SKM-1 (cell line): Measurements from ENCODE around the gene GLO1.

Experiments
- DNase-seq: peaks from one replicate; lab custom pipeline; 2025; ENCODE audit not compliant: unreplicated experiment; lab: John Stamatoyannopoulos, UW

The GLO1 gene

DNA sequence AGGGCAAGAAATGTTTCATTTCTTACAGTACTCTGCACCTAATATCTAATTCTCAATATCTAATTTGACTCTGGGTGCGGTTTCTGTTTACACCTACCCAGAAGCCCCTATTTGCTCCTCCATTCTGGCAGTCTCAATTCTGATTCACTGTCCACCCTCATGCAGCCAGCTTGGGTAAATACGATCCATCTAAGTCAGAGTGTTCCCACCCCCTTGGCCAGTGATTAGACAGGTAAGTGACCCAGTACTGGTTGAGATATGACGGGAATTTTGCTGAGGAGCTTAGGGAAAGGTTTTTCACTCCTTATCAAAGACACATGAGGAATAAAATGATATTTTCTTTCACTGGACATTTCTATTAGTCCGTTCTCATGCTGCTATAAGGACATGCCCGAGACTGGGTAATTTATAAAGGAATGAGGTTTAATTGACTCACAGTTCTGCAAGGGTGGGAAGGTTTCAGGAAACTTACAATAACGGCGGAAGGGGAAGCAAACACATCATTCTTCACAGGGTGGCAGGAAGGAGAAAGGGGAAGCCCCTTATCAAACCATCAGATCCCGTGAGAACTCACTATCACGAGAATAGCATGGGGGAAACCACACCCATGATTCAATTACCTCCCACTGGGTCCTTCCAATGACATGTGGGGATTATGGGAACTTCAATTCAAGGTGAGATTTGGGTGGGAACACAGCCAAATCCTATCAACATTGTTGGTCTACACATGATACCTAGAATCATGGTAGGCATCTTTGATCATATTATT, 29.4 kb downstream of the GLO1 start:
- DNase-seq: peak; percentile 8

DNA sequence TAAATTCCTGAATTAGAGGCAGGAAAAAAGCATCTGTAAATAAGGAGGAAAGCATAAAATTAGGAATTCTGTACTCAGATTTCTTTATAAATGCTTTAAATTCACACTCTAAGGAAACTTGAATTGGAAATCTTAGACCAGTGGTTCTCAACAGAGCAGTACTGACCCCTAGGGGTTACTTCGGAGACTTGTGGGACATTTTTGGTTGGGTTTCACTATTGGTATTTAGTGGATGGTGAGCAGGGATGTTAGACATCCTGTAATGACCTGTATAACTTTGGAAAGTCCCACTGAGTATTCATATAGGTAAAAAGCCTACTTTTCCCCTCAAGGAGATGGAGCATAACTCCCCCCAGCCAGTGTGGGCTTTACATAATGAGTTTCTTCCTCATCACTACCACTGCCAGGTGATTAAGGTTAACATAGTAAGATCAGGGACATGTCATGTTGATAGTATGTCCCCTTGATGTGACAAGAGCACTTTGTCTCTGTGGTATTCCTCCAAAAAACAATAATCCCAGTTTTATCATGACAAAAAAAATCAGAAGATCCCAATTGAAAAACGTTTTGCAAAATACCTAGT, 31.0 kb downstream of the GLO1 start:
- DNase-seq: peak; percentile 43

DNA sequence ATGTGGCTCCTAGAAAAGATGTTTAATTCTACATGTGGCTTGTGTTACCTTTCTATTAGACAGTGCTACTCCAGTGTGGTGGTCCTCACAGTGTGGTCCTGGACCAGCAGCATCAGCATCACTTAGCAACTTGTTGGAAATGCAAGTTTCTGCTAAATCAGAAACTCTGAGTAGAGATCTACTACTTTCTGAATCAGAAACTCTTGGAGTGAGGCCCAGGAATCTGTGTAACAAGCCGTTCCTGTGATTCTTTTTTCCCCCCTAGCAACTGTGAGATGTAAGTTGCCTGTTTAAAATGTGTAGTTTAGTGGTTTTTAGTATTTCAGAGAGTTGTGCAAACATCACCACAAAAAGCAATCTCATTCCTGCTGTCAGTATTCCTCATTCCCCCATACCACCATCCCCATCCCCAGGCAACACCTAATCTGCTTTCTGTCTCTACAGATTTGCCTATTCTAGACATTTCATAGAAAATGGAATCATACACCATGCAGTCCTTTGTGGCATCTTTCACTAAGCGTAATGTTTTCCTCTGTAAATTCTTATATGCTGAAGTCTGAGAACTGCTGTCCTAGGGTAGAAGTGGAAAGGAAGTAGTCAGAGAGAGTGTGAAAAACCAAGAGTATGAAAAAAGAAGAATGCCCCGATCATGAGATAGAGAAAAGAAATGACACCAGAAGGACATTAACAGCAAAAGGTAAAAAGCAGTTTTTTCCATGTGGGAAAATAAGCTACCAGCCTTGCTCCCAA, 44.4 kb downstream of the GLO1 start:
- DNase-seq: no peak

DNA sequence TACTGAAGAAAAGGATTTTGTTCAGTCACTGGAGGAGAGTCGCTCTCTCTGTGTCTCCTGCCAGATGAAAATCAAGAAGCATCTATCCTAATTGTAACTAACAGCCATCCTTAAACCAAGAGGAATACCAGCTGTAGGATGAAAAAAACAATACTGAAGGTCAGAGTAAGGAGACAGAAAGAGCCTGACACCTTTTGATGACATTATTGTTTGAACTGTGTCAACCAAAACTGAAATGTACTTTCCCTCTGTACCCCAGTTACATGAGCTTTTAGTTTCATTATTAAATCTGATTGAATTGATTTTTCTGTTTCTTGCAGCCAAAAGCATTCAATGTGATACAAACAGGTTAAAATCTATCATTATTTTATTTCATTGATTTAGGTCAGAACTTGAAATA, 46.0 kb downstream of the GLO1 start:
- no peak for DNase-seq

DNA sequence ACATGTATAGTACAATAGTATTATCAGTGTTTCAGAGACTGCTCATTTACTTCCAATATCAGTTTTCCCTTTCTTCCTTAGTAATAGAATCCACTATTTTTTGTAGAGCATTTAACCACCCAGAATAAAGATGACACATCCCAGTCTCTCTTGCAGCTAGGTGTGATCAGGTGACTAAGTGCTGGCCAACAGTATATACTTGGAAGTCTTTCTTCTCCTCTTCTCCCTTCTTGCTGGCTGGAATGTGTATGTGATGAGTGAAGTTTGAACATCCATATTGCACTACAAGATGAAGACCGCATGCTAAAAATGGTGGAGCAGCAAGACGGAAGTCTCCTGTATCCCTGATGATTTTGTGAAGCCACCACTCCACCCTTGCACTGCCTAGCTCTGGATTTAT, 48.7 kb downstream of the GLO1 start:
- no peak for DNase-seq

DNA sequence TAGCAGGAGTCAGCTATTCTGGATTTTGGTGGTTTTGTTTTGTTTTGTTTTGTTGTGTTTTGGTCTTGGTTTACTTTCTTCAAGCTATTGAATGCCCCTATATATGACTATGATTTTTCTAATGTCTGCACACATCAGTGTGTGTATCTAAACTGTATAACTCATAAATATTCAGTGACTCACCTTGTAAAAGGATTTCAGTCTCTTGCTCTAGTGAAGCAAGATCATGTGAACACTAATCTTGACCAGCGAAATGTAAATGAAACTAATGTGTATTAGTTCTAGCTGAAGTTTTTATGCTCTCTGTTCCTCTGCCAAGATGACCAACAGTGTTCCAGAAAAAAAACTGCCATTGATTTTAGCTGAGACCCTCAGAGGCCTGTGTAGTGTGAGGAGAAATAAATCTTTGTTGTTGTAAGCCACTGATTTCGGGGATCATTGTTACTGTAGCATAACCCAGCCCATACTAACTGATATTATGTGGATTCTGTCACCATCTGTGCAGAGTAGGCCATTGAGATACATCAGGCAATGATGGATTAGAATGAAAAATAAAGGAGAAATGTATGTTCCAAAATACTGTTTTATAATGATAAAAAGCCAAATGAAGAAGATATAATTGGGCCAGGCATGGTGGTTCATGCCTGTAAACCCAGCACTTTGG, 51.7 kb downstream of the GLO1 start:
- no peak for DNase-seq

DNA sequence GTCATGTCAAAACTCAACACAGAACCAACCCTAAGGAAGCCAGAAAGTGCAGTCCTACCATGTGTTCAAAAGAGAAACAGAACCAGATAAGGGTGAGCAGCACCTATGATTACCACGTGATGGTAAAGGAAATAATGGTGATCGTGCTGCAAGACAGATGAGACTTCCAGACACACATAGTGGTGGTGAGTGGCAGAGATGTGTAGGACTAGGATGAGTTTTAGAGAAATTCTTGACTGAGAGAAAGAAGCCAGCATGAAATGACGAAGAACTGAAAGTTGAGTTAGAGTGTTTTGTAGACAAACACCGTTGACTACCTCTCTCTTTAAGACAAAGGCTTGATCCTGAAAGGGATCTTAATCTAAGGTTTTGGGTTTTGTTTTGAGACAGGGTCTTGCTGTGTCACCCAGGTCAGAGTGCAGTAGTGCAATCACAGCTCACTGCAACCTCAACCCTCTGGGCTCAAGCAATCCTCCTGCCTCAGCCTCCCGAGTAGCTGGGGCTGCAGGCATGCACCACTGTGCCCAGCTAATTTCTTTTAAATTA, 52.7 kb downstream of the GLO1 start:
- DNase-seq: no peak

DNA sequence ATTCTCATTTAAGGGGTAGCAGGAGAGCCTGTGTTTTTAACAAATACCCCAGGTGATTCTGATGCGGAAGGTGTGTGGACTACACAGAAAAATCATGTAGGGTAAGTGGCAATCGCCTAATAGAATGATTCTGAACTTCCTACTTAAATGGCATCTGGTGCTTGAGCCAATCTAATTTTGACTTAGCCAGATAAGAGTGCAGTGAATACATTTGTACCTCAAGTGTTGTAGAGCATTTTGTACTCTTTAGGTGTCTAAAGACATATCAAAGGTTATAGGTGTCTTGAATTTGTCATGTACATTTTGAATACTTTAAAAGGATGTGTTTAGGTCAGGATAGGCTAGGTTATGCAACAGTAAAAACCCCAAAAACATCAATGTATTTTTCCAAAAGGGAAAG, 53.2 kb downstream of the GLO1 start:
- no peak for DNase-seq

DNA sequence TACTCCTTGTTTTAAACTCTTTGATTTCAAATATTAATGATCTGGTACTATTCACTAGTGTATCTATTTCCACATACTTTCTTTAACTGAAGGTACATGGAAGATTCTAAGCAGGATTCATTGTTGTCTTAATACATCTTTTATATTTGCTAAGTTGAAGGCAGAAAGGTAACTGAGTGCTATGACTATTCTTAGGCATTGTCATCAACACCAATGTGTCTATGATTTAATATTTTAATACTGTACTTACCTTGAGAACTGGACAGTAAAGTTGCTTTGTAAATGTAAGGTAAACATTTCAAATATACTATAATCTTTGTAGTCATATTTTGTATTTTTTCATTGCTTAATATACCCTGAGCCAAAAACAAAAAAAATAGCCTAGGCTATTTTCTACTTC, 54.3 kb downstream of the GLO1 start:
- DNase-seq: no peak

DNA sequence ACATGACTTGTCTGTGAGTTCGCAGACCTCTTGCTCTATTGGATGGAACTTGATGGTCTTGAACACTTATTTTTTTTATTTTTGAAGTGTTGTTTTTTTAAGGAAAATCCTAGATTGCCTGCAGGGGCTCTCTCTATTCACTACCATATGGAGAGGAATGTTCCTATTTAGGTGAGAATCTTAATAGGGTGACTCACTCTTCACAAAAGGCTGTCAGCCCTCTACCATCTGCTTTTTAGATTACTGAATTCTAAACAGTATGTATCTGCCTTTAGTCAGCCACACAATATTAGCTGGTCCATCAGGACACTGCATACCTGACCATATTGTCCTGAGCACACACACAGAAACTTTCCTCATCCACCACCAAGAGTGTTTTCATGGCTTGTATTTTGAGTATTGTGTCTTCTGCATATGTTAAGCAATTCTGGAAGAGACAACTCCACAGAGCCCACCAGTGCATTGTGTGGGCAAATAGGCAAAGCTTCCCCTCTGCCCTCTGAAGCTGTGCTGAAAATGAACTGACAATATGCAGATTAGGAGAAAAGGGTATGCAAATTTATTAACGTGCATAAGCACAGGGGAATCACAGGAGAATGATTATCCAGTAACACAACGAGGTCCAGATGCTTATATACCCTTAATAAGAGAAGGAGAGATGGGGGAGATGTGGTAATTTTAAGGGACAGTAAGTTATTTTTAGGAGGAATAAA, 56.6 kb downstream of the GLO1 start:
- DNase-seq: no peak

DNA sequence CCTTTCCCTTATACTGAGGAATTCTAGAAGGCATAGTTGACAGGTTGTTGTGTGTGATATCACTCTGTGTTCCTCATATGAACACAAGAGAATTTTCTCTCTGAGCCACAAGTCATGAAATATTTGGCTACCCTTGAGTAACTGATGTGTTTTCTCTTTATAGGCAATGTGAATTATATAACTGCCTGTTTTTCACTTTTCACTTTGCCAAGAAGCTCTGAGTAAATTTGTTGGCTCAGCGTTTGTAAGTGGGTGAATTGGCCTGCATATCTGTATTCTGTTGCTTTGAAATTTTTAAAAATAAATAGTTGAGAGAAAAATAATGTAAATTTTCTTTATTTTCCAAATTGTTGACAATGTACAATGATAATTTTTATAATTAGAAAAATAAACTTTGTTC, 58.0 kb downstream of the GLO1 start:
- no peak for DNase-seq

DNA sequence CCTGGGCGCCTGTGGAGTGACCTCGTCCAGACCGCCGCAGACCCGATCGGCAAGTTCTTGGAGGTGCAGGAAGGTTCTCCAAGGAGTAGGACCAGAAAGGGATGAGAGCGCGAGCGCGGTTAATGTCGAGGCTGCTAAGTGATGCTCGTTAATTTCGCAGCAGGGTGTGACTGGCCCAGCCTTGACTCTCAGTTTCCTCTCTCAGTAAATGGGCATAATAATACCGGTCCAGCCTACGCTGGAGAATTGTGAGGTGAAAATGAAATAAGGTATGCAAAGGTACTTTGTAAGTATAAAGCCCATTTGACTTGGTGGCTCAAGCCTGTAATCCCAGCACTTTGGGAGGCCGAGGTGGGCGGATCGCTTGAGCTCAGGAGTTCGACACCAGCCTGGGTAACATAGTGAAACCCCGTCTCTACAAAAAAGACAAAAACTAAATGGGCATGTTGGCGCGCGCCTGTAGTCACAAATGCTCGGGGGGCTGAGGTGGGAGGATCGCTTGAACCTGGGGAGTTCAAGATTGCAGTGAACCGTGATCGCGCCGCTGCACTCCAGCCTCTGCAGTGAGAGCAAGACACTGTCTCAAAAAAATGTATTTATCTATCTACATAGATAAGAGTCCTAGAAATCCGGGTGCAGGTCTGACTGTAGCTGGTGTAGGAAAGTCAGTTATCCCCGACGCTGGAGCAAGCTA, 62.6 kb downstream of the GLO1 start:
- no peak for DNase-seq

DNA sequence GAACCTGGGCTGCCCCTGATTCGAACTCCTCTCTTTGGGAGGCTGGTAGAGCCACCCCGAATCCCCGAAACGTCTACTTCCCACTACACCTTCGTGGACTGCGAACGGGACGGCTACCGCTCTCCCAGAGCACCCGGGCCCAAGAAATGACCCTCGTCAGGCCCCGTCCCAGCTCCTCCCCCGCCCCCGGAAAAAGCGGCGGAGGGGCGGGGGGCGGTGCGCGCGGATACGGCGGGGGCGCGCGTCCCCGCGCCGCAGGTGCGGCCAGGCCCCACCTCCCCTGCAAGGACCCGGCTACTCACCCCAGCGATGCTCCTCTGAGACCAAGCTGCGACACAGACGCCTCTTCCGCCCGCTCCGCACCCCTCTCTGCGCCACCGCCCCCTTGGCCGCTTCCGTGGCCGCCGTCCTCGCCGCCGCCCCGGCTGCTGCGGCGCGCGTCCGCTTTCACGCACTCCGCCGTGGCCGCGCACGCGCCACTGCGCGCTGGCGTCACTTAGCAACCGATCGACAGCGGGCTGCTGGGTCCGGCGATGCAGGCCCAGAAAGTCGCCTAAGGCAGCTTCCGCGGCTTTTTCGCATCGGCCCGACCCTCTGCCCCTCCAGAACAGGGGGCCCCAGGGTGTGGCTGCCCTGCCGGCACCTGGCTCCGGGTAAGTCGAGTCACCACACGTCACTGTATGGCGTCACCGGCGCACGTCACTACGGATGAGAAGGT, 63.3 kb downstream of the GLO1 start, which contains the start of gene BTBD9:
Gene BTBD9, minus strand, starts transcription at position 432 of the 718 bp plus-strand sequence.
- DNase-seq: peak; percentile 49

DNA sequence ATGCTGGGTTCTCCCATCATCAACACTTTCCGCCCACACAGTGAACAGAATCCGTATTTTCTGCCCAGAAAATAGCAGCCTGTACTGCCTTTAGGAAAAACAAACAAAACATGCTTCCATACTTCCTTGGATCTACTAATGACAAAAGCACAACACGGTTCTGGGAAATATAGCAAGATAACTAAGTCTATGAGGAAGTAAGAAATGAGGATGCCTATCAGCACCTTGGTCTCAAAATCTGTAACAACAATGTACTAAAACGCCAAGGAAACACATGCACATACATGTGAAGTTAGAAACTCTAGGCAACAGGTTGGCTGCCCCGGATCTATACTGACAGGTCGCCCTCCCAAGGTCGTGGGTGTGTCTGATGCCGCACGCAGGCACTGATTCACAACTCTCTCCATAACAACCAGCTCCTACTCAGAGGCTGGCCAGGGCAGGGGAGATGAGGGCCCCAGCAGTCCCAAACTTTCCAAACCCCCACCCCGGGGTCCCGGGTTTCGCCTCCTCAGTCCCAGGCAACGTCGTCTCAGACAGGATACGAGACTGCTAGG, 63.9 kb downstream of the GLO1 start:
- DNase-seq: no peak

DNA sequence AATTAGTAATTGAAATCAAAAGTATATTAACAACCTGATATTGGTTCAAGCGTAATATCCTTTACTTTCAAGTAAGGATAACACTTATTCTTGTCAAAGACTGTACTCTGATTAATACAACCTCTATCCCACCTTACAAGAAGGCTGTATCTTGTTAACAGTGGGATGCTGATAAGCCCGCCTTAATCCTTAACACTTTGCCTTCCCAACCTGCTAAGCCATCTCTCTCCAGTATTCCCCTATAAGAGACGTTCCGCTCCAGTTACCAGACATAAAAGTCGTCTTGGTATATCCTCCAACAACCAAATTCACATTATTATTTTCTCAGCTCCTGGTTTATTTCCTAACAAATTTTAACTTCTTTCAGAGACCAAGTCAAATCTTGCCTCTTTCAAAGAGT, 65.2 kb downstream of the GLO1 start:
- no peak for DNase-seq

DNA sequence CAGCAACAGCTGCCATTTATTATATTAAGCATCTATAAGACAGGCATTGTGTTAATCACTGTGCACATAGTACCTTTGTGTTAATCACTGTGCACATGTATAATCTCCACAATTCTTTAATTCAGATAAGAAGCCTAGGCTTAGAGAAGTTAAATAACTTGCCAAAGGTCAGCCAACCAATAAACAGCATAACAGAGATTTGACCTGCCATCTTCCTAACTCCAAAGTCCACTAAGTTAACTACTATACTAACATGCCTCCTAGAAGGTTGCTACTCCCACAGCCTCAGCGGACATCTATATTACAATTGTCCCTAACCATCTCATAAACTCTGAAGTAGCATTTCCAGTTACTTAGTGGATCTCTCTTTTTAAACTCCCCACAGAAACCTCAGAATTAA, 66.9 kb downstream of the GLO1 start:
- DNase-seq: no peak

DNA sequence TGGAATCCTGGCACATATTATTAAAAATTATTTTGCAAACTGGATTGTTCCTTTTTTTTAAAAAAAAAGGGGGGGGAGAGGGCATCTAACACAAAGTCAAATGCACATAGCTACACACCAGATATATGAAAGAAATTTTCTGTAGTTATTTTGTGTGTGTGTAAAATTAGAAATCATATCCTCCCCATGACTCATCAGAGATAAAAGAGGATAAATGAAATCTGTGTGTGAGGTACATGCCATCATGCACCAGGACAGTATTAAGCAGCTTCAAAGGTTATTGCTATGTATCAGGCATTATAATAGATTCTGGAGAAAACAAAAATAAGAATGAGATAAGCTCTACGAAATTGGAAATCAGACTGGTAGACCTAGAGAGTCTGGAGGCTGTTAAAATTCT, 68.4 kb downstream of the GLO1 start:
- no peak for DNase-seq

DNA sequence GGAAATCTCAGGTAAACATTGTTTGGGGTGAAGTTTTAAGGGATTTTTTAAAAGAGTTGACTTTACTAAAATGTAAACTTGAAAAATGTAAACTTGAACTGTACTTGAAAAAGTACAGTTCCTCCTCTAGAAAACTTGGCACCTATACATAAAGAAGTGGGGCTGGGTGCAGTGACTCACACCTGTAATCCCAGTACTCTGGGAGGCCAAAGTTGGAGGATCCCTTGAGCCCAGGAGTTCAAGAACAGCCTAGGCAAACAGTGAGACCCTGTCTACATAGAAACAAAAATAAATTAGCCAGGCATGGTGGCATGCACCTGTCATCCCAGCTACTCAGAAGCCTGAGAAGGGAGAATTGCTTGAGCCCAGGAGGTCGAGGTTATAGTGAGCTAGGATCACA, 70.5 kb downstream of the GLO1 start:
- DNase-seq: no peak

DNA sequence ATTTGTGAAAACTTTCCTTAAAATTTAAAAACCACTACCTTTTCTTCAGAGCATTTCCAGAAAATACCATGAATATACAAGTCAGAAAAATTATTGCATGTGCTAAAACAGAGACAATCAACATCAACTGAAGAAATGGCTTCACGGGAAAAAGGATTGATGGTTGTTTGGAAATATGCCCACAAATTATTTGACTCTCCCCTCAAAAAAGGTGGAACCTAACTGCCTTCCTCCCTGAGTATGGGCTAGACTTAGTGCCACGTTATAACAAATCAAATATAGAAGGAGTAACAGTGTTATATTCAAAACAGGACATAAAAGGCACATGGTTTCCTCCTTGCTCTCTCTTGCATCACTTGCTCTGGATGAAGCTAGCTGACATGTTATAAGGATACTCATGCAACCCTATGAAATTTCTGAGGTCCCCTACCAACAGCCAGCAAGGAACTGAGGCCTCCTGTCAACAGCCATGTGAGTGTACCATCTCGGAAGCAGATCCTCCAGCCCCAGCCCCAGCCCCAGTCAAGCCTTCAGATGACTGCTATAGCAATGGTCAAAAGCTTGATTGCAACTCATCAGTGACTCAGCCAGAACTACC, 71.7 kb downstream of the GLO1 start:
- DNase-seq: no peak
